Skeletal muscle satellite cell (primary cell): ENCODE measurements around the gene APMAP.
A peak's percentile ranks its signal among the peaks of the same experiment; 100 is the strongest.

Source experiments
- H3K27me3 ChIP-seq: 2 replicates; pipeline ENCODE4 v1.7.0; 2013; ENCODE audit warnings: low read length; ENCODE audit not compliant: control insufficient read depth, insufficient read depth
- H3K36me3 ChIP-seq: 2 replicates; pipeline ENCODE4 v1.7.0; 2013; ENCODE audit warnings: mild to moderate bottlenecking, control low read depth, low read length; ENCODE audit not compliant: insufficient read depth
- H3K4me1 ChIP-seq: 2 replicates; pipeline ENCODE4 v1.7.0; 2013; ENCODE audit warnings: low read length; ENCODE audit not compliant: control insufficient read depth, insufficient read depth
- H3K4me2 ChIP-seq: 2 replicates; pipeline ENCODE4 v1.7.0; 2013; ENCODE audit warnings: mild to moderate bottlenecking, low read length
- H3K4me3 ChIP-seq: 2 replicates; pipeline ENCODE4 v1.7.0; 2013; ENCODE audit warnings: low read length
- H3K9ac ChIP-seq: 2 replicates; pipeline ENCODE4 v1.7.0; 2013; ENCODE audit warnings: mild to moderate bottlenecking, low read depth, low read length, moderate library complexity
- H3K9me3 ChIP-seq: replicated peaks from 2 replicates; pipeline ENCODE4 v1.7.0; 2013; ENCODE audit warnings: mild to moderate bottlenecking, control low read depth, low read length

The APMAP gene

GRCh38 chr20:24991897-24992486 is 559 bp downstream of the APMAP start:
- Histone ChIP-seq H3K9ac (peak overlapping the region; percentile 87), H3K9me3 (no peaks in the 10 kb centered on the region), H3K27me3 (peaks cover 6% of the 10 kb centered on the region), H3K4me2 (peak overlapping the region; percentile 96), H3K4me3 (peak overlapping the region; percentile 95), H3K36me3 (no peaks in the 10 kb centered on the region), H3K4me1 (peaks cover 25% of the 10 kb centered on the region)

GRCh38 chr20:24990810-24991252 is 1.7 kb downstream of the APMAP start:
- Histone ChIP-seq H3K27me3 (no peaks in the 10 kb centered on the region), H3K4me2 (peak overlapping the region; percentile 96), H3K4me3 (no peak overlapping the region), H3K4me1 (peaks cover 25% of the 10 kb centered on the region), H3K9ac (no peak overlapping the region), H3K9me3 (no peaks in the 10 kb centered on the region), H3K36me3 (no peaks in the 10 kb centered on the region)

- no peak overlapping the region for H3K9ac ChIP-seq
- no peak overlapping the region for H3K4me2 ChIP-seq
- no peak overlapping the region for H3K4me3 ChIP-seq
- H3K27me3 ChIP-seq = no peaks in the 10 kb centered on the region
- H3K9me3 ChIP-seq = no peaks in the 10 kb centered on the region
- H3K4me1 ChIP-seq = peaks cover 21% of the 10 kb centered on the region
- no peaks in the 10 kb centered on the region for H3K36me3 ChIP-seq
These were observed 3.4 kb downstream of the APMAP start for GRCh38 chr20:24989162-24989561.

GRCh38 chr20:24987873-24988835 is 4.4 kb downstream of the APMAP start:
- no peaks in the 10 kb centered on the region for H3K9me3 ChIP-seq
- peaks cover 14% of the 10 kb centered on the region for H3K4me1 ChIP-seq
- H3K36me3 ChIP-seq = peaks cover 2% of the 10 kb centered on the region
- H3K9ac ChIP-seq = no peak overlapping the region
- no peak overlapping the region for H3K4me2 ChIP-seq
- no peaks in the 10 kb centered on the region for H3K27me3 ChIP-seq
- no peak overlapping the region for H3K4me3 ChIP-seq

- Histone ChIP-seq H3K4me2 (no peak overlapping the region), H3K9ac (no peak overlapping the region), H3K4me3 (no peak overlapping the region), H3K27me3 (no peaks in the 10 kb centered on the region), H3K9me3 (no peaks in the 10 kb centered on the region), H3K36me3 (peaks cover 9% of the 10 kb centered on the region), H3K4me1 (peaks cover 11% of the 10 kb centered on the region)
These were observed 5.3 kb downstream of the APMAP start for GRCh38 chr20:24987244-24987643.

GRCh38 chr20:24986436-24987015 is 6.0 kb downstream of the APMAP start:
- H3K4me2 ChIP-seq = no peak overlapping the region
- H3K27me3 ChIP-seq = no peaks in the 10 kb centered on the region
- no peak overlapping the region for H3K4me3 ChIP-seq
- H3K36me3 ChIP-seq = peaks cover 14% of the 10 kb centered on the region
- no peak overlapping the region for H3K9ac ChIP-seq
- peaks cover 8% of the 10 kb centered on the region for H3K4me1 ChIP-seq
- H3K9me3 ChIP-seq = no peaks in the 10 kb centered on the region

GRCh38 chr20:24985802-24986201 is 6.7 kb downstream of the APMAP start:
- H3K4me2 ChIP-seq = no peak overlapping the region
- peaks cover under 1% of the 10 kb centered on the region for H3K4me1 ChIP-seq
- no peak overlapping the region for H3K9ac ChIP-seq
- H3K36me3 ChIP-seq = peaks cover 21% of the 10 kb centered on the region
- H3K27me3 ChIP-seq = no peaks in the 10 kb centered on the region
- H3K9me3 ChIP-seq = no peaks in the 10 kb centered on the region
- H3K4me3 ChIP-seq = no peak overlapping the region

GRCh38 chr20:24984961-24985640 is 7.5 kb downstream of the APMAP start:
- Histone ChIP-seq H3K27me3 (no peaks in the 10 kb centered on the region), H3K9ac (no peak overlapping the region), H3K4me1 (no peaks in the 10 kb centered on the region), H3K4me3 (no peak overlapping the region), H3K36me3 (peaks cover 28% of the 10 kb centered on the region), H3K4me2 (no peak overlapping the region), H3K9me3 (peaks cover 4% of the 10 kb centered on the region)

- no peak overlapping the region for H3K4me2 ChIP-seq
- H3K4me3 ChIP-seq = no peak overlapping the region
- H3K9me3 ChIP-seq = peaks cover 9% of the 10 kb centered on the region
- peaks cover 34% of the 10 kb centered on the region for H3K36me3 ChIP-seq
- H3K9ac ChIP-seq = no peak overlapping the region
- no peaks in the 10 kb centered on the region for H3K27me3 ChIP-seq
- no peaks in the 10 kb centered on the region for H3K4me1 ChIP-seq
These were observed 8.7 kb downstream of the APMAP start for GRCh38 chr20:24983896-24984295.

- H3K4me1 ChIP-seq = no peaks in the 10 kb centered on the region
- peaks cover 49% of the 10 kb centered on the region for H3K36me3 ChIP-seq
- H3K4me2 ChIP-seq = no peak overlapping the region
- no peaks in the 10 kb centered on the region for H3K27me3 ChIP-seq
- H3K9ac ChIP-seq = no peak overlapping the region
- peaks cover 9% of the 10 kb centered on the region for H3K9me3 ChIP-seq
- no peak overlapping the region for H3K4me3 ChIP-seq
These were observed 10.8 kb downstream of the APMAP start for GRCh38 chr20:24981790-24982189.

GRCh38 chr20:24981282-24981681 is 11.3 kb downstream of the APMAP start:
- H3K9ac ChIP-seq = no peak overlapping the region
- H3K36me3 ChIP-seq = peaks cover 51% of the 10 kb centered on the region

More at GRCh38 chr20:24981282-24981681, 11.3 kb downstream of the APMAP start:
- Histone ChIP-seq H3K9me3 (peaks cover 9% of the 10 kb centered on the region), H3K4me1 (no peaks in the 10 kb centered on the region), H3K4me3 (no peak overlapping the region), H3K4me2 (no peak overlapping the region), H3K27me3 (no peaks in the 10 kb centered on the region)
